HEK293 (cell line): ENCODE measurements around the gene PTPN6.

ENCODE experiments used
- AEBP2 ChIP-seq: fragments of 450-650 bp; formaldehyde crosslinking; IDR thresholded peaks from 2 replicates; pipeline ENCODE4 v1.5.1; 2016; ENCODE audit warnings: missing biosample characterization, missing genetic modification characterization, borderline replicate concordance
- EGR2 ChIP-seq: fragments of 450-650 bp; formaldehyde crosslinking; IDR thresholded peaks from 2 replicates; pipeline ENCODE4 v1.5.1; 2016; ENCODE audit warnings: low read depth, missing biosample characterization, missing genetic modification characterization
- ELK4 ChIP-seq: IDR thresholded peaks from 2 replicates; pipeline ENCODE4 v1.6.1; 2011; ENCODE audit warnings: mild to moderate bottlenecking, low read depth, low read length, borderline replicate concordance
- KLF10 ChIP-seq: fragments of 450-650 bp; IDR thresholded peaks from 2 replicates; pipeline ENCODE4 v1.5.1; 2018; ENCODE audit warnings: missing biosample characterization, mild to moderate bottlenecking, missing genetic modification characterization
- KLF9 ChIP-seq: fragments of 450-650 bp; formaldehyde crosslinking; IDR thresholded peaks from 2 replicates; pipeline ENCODE4 v1.5.1; 2016; ENCODE audit warnings: missing biosample characterization, missing genetic modification characterization, low read depth
- PATZ1 ChIP-seq: fragments of 450-650 bp; formaldehyde crosslinking; IDR thresholded peaks from 2 replicates; pipeline ENCODE4 v1.5.1; 2016; ENCODE audit warnings: missing biosample characterization, missing genetic modification characterization
- PRDM2 ChIP-seq: fragments of 450-650 bp; formaldehyde crosslinking; IDR thresholded peaks from 2 replicates; pipeline ENCODE4 v1.5.1; 2016; ENCODE audit warnings: missing biosample characterization, missing genetic modification characterization, borderline replicate concordance
- PRDM4 ChIP-seq: fragments of 450-650 bp; formaldehyde crosslinking; IDR thresholded peaks from 2 replicates; pipeline ENCODE4 v1.5.1; 2017; ENCODE audit warnings: missing biosample characterization, missing genetic modification characterization
- TCF7L2 ChIP-seq: IDR thresholded peaks from 2 replicates; pipeline ENCODE4 v1.6.1; 2011; ENCODE audit warnings: low read depth, mild to moderate bottlenecking, inconsistent platforms, low read length, moderate library complexity, borderline replicate concordance
- ZBTB26 ChIP-seq: fragments of 450-650 bp; formaldehyde crosslinking; optimal IDR thresholded peaks from 2 replicates; pipeline ENCODE3; 2016; ENCODE audit warnings: missing biosample characterization, mild to moderate bottlenecking, missing genetic modification characterization
- ZNF133 ChIP-seq: fragments of 450-650 bp; formaldehyde crosslinking; IDR thresholded peaks from 2 replicates; pipeline ENCODE4 v1.5.1; 2016; ENCODE audit warnings: missing biosample characterization, missing genetic modification characterization
- ZNF202 ChIP-seq: fragments of 450-650 bp; formaldehyde crosslinking; IDR thresholded peaks from 2 replicates; pipeline ENCODE4 v1.5.1; 2016; ENCODE audit warnings: missing biosample characterization, missing genetic modification characterization, borderline replicate concordance
- ZNF26 ChIP-seq: fragments of 450-650 bp; formaldehyde crosslinking; IDR thresholded peaks from 2 replicates; pipeline ENCODE4 v1.5.1; 2016; ENCODE audit warnings: missing biosample characterization, missing genetic modification characterization
- ZNF48 ChIP-seq: fragments of 450-650 bp; formaldehyde crosslinking; IDR thresholded peaks from 2 replicates; pipeline ENCODE4 v1.5.1; 2016; ENCODE audit warnings: missing biosample characterization, missing genetic modification characterization
- ZNF488 ChIP-seq: fragments of 450-650 bp; formaldehyde crosslinking; IDR thresholded peaks from 2 replicates; pipeline ENCODE4 v1.5.1; 2016; ENCODE audit warnings: missing biosample characterization, missing genetic modification characterization
- ZNF571 ChIP-seq: fragments of 450-650 bp; formaldehyde crosslinking; IDR thresholded peaks from 2 replicates; pipeline ENCODE4 v1.5.0; 2017; ENCODE audit warnings: missing biosample characterization, missing genetic modification characterization
- ZNF624 ChIP-seq: fragments of 450-650 bp; formaldehyde crosslinking; IDR thresholded peaks from 2 replicates; pipeline ENCODE4 v1.5.1; 2017; ENCODE audit warnings: missing biosample characterization, missing genetic modification characterization
- ZNF692 ChIP-seq: fragments of 450-650 bp; formaldehyde crosslinking; IDR thresholded peaks from 2 replicates; pipeline ENCODE4 v1.5.1; 2016; ENCODE audit warnings: missing biosample characterization, missing genetic modification characterization
- ZSCAN16 ChIP-seq: fragments of 450-650 bp; formaldehyde crosslinking; IDR thresholded peaks from 2 replicates; pipeline ENCODE4 v1.5.1; 2016; ENCODE audit warnings: missing biosample characterization, missing genetic modification characterization

Gene PTPN6

GRCh38 chr12:6962285-6963015 is 11.3 kb downstream of the PTPN6 start (continued):
- TF ChIP-seq PATZ1, result no peak; the same call in 1 of the 2 replicates
- no peak for TF ChIP-seq KLF10 (tag by site-specific recombination)
- TF ChIP-seq ZNF48 (tag by site-specific recombination), result no peak
- TF ChIP-seq ZSCAN16 (tag by site-specific recombination), result no peak
- peak; percentile 12; the same call in 1 of the 2 replicates for TF ChIP-seq ZNF692 (tag by site-specific recombination)
- TF ChIP-seq ZNF133 (tag by site-specific recombination), result no peak
- no peak for TF ChIP-seq ZNF202 (tag by site-specific recombination)
- no peak for TF ChIP-seq ZNF571 (tag by site-specific recombination)
- TF ChIP-seq ELK4, result no peak
- TF ChIP-seq KLF9 (tag by site-specific recombination), result no peak
- TF ChIP-seq TCF7L2, result no peak
- no peak for TF ChIP-seq PRDM4
- no peak for TF ChIP-seq ZBTB26 (tag by site-specific recombination)
- no peak for TF ChIP-seq EGR2
- TF ChIP-seq AEBP2 (tag by site-specific recombination), result no peak
- TF ChIP-seq ZNF26 (tag by site-specific recombination), result no peak
- TF ChIP-seq ZNF488 (tag by site-specific recombination), result no peak
- TF ChIP-seq ZNF624 (tag by site-specific recombination), result no peak
- no peak for TF ChIP-seq PRDM2 (tag by site-specific recombination)
